ENCODE measurements around the gene DVL1. TPM values are rescaled to one million over a fixed set of nuclear protein-coding genes. Genes with fewer than 3 reads are reported as not detected.
"Not testable (repeated sequence)": the region's sequence is repeated elsewhere in the genome, so short reads cannot be mapped to it uniquely, and the experiment has no call there.

DVL1 gene
- 57.5 TPM for polyA plus RNA-seq (2012; ENCODE audit: insufficient read depth, insufficient read length)

DNA sequence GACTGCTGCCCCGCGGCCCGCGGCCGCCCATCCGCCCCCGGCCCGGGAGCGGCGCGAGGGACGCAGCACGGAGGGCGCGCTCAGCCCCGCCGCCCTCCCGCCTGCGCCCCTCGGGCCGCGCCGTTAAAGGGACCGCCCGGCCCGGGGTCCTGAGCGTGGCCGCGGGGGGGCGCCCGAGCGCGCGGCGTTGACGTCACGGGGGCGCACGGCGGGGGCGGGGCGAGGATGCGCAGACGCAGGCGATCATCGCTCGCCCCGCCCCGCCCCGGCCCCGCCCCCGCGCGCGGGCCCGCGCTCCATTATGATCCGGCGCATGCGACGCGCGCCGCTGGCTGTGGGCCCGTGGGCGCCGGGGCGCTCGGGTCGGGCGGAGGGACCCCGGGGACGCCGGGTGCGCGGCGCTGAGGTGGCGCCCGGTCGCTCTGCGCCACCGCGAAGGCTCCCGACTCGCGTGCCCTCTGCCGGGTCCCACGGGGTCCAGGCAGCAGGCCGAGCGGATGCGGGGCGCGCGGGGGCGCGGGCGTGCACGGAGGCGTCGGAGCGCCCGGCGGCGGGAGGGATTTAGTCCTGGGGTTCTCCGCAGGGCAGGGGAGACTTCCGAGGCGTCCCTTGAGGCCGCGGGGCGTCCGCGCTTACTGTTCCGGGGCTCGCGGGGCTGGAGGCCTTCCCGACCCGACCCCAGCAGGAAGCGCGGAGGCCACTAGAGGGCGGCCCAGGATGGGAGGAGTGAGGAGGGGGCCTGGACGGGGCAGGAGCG lies at the start of gene DVL1:
Gene DVL1, minus strand, starts transcription at position 163 of the 757 bp plus-strand sequence. CDS start 353 bp downstream, outside the sequence.
- peak within 1 kb of the TSS; percentile 70 for H3K4me3 ChIP-seq (ENCODE audit: low read length)
- no peak for DNase-seq (ENCODE audit: low read depth, low spot score)

DNA sequence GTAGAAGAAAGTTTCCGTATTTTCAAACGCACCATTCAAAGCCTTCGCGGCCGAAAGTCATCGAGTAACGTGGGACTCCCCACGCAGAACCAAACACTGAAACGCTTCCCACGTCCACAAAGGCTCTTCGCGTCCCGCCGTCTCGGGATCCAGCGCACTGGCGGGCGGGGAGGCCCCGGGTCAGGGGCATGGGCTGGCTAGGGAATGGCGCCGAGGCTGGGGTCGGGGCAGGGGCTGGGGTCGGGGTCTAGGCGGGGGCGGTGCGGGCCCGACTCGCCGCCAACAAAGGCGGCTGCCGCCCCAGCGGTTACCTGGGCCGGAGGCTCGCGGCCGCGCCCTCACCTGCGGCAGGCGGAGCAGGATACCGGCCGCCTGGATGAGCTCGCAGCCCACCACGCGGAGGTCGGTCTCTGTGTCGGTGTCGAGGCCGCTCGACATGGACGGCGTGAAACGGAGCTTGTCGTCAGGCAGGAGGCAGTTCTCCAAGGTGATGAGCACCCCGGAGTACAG lies 49.5 kb upstream of the DVL1 start:
- DNase-seq (ENCODE audit: low read depth, low spot score): no peak
- peak overlapping the region; percentile 95 for H3K4me3 ChIP-seq (ENCODE audit: low read length)

DNA sequence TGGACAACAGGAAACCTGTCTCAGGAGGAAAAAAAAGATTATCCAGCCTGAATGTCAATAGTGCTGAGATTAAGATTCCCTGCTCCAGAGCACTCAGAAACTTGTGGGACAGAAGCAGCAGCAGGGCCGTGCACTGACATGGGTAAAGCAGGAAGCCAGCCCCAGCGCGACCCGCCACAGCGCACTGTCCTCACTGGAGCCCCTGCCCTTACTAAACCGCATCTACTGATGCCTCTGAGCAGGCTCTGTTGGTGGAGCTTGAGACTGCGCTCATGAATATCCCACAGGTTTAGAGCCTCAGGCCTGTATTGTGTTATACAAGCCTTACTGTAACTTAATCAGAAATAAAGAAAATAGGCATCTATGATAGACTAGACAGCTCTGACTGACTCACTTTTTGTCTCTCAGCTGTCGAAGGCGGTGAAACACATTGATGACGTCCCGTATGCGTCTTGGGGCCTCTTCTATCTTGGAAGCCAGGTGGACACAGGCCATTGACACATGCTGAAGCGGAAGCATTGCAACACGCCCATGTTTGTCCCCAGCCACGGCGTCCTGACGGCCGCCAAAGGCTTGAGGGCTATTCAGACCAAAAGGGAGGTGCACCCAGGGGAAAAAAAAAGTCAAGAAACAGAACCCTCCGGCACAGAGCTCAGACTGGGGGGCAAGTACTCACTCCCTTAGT lies 48.8 kb upstream of the DVL1 start:
- DNase-seq (ENCODE audit: low read depth, low spot score): no peak
- peak overlapping the region; percentile 95 for H3K4me3 ChIP-seq (ENCODE audit: low read length)

DNA sequence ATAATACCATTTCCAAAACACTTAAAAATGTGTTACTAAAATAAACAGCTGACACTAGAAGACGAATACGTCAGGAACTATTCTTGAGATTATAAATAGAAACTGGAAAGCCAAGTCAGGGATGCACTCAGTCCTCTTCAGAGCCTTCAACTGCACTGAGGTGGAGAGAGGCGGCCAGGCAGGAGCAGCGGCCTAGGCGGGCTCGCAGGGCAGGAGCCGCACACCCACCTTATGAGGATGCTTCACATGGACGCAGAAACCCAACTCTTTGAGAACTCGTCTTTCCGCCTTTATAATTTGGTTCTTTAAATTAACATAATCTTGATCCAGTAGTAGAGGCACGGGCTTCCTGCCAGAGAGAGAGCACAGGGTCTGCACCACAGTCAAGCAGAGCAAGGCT lies 45.9 kb upstream of the DVL1 start:
- no peak for DNase-seq (ENCODE audit: low read depth, low spot score)
- H3K4me3 ChIP-seq (ENCODE audit: low read length): no peak overlapping the region

DNA sequence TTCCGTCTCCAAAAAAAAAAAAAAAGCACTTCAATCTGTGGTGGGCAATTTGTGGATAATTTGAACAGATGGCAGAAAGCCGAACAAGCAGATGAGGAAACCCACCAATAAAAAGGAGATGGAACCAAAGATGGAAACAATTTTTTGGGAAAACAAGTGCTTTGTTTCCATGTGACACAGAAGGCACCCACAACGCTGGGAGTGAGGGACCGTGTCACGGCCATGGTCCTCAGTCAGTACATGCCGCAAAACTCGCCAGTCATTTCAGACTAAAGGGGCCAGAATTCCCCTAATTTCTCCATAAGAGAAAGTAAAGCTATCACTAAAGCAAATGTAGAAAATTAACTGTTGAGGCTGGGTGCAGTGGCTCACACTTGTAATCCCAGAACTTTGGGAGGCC lies 44.9 kb upstream of the DVL1 start:
- H3K4me3 ChIP-seq (ENCODE audit: low read length): no peak overlapping the region
- no peak for DNase-seq (ENCODE audit: low read depth, low spot score)

DNA sequence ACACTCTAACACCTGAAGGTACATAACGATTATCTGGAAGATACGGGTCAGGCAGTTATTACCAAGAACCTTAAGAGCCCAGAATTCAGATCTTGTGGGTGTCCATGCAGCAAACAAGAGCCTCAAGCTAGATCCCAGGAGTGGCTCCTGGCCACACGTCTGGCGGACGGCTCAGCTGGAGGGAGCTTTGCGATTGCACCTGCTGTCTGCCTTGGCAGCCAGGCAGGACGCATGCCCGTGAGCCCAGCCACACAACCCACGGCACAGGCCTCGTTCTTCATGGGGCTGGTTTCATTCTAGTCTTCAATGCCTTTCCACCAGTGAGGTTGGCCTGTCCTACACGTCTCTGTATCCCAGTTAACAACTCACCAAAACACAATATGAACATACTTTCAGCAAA lies 44.2 kb upstream of the DVL1 start:
- no peak for DNase-seq (ENCODE audit: low read depth, low spot score)
- no peak overlapping the region for H3K4me3 ChIP-seq (ENCODE audit: low read length)

DNA sequence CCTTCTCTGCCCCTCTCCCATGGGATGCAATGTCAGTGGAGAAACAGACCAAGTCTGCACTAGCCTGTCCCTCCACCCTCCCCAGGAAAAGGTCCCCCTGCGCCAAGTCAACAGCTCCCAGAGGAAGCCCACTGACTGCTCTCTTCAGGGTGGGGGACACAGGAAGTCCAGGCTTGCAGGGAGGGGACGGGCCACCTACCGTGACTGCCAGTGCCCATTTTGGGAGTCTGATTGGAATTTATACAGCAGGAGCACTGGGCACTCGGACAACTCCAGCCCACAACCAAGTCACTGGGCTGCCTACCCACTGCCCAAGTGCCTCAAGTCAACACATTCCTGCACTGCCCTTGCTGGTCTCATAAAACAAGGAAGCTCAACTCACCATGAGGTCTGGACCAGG lies 43.8 kb upstream of the DVL1 start:
- DNase-seq (ENCODE audit: low read depth, low spot score): no peak

DNA sequence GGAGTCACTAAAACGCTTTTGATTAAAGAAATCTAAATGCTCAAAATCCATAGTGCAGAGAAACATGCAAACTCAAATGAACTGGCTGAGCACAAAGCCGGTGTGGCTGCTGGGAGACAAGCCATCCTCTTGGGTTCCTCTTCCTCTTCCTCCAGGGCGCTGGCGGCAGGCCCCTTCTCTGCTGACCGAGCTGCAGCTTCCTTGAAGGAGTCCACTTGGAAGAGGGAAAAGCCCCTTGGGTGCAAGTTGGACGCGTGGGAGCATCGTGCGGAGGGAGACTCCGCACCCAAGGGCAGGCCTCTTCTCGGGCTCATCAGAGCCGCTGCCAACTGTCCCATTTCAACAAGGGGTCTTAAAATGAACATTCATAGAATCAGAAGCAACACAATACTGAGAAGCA lies 42.0 kb upstream of the DVL1 start:
- no peak overlapping the region for H3K4me3 ChIP-seq (ENCODE audit: low read length)
- no peak for DNase-seq (ENCODE audit: low read depth, low spot score)

More for the DNA sequence above, 43.8 kb upstream of the DVL1 start:
- no peak overlapping the region for H3K4me3 ChIP-seq (ENCODE audit: low read length)

DNA sequence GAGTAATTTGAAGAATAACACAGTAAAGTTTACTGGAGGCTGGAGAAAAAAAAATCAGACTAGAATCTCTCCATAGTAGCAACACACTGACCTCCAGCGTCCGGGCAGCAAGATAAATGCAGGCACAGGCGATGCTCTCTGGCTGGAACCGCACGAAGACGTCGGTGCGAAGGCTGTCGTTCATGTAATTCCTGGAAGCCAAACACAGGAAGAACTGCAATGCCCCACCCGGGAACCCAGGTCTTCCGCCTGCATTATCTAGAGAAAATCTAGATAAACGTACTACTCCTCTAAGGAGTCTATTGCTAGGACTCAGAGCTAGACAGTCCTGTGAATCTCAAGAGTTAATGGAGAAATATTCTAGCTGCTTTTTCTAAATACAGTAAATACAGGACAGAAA lies 41.5 kb upstream of the DVL1 start:
- no peak for DNase-seq (ENCODE audit: low read depth, low spot score)
- no peak overlapping the region for H3K4me3 ChIP-seq (ENCODE audit: low read length)

DNA sequence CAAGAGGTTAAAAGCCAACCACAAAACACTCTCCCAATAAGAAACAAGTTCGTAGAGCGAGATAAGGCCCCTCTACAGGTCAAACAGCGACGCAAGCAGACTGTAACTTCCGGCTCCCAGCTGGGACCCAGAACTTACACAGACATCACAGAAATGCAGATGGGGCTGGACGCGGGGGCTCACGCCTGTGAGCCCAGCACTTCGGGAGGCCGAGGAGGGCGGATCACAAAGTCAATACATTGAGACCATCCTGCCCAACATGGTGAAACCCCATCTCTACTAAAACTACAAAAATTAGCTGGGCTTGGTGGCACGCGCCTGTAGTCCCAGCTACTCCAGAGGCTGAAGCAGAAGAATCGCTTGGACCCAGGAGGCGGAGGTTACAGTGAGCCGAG lies 38.9 kb upstream of the DVL1 start:
- no peak overlapping the region for H3K4me3 ChIP-seq (ENCODE audit: low read length)
- no peak for DNase-seq (ENCODE audit: low read depth, low spot score)

DNA sequence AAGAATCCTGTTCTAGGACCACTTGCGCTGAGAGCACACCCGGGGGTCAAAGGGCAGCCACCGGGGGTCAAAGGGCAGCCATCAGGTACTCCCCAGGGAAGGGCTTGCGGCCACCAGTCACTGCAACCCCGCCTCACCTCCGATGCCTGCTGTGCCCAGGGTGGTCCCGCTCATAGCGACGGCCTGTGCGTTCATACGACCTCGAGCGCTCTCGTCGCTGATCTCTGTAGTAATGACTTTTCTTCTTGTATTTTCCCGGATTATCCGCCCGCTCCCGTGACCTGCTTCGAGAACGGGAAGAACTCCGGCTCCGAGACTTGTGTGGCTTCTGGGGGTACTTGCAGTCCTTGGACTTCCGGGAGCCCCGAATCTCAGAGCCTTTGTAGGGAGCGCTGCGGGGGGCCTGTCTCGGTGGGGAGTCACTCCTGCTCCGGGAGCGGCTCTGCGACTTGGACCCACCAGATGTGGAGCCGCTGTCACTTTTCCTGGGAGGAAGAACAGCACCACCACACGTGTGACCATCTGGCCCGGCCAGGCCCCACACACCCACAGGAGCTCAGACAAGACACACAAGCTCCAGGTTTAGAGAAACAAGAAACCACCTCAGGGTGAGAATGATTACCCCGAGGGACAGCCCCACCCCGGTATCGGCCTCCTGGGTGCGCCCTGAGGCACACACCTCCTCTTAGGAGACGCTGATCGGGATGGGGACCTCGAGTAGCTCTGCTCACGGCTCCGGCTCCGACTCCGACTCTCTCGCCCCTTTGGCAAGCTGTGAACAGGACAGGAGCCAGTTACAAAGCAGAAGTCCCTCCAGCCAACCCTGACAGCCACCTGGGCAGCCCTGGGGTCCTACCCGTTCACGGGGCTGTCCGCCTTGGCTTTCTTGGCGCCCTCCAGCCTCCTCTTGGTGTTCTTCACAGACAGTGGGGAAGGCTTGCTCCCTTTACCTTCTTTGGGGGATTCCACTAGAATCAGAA lies 38.2 kb upstream of the DVL1 start:
- no peak overlapping the region for H3K4me3 ChIP-seq (ENCODE audit: low read length)
- DNase-seq (ENCODE audit: low read depth, low spot score): no peak

DNA sequence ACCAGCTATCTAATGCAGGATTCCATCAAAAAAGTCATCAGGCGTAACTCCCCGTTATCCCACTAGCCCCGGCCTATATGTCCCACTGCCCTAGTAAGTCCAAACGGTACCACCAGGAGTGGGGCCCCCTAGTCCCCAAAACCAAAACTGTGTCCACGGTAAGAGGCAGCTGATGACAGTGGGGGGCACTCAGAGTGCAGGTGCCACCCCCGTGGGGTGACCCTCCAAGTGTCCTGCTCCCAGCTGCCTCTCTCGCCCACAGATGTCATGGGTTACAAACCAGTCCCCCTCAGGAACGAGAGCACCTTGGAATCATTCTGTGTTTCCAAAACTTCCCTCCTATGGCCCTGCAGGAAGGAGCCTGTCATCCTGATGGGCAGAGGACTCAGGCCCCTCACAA lies 36.7 kb upstream of the DVL1 start:
- no peak for DNase-seq (ENCODE audit: low read depth, low spot score)
- no peak overlapping the region for H3K4me3 ChIP-seq (ENCODE audit: low read length)

DNA sequence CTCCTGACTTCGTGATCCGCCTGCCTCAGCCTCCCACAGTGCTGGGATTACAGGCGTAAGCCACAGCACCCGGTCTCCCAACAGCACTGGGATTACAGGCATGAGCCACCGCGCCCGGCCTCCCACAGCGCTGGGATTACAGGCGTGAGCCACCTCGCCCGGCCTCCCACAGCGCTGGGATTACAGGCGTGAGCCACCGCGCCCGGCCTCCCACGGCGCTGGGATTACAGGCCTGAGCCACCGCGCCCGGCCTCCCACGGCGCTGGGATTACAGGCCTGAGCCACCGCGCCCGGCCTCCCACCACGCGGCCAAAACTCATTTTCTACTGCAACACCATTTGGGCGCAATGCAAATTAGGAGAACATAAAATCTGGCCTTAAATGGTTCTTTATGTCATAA lies 36.1 kb upstream of the DVL1 start:
- not testable (repeated sequence) for DNase-seq (ENCODE audit: low read depth, low spot score); H3K4me3 ChIP-seq (ENCODE audit: low read length)

DNA sequence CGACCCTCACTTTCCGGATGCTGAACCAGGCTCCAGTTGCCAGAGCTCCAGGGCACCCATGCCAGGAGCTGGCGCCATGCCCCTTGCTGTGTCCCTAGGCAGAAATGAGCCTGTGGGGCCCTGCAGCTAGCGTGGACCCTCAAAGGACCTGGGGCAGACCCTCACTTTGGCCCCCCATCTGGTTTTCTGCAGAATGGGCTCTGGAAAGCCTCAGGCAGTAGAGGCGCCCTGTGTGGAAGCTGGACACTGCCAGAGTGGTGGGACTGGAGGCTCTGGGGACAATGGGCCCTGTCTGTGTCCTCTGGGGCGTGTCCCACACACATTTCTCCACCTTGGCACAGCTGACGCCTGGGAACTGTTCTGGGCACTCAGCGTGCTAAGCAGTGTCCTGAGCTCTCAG lies 32.1 kb upstream of the DVL1 start:
- no peak for DNase-seq (ENCODE audit: low read depth, low spot score)
- no peak overlapping the region for H3K4me3 ChIP-seq (ENCODE audit: low read length)

DNA sequence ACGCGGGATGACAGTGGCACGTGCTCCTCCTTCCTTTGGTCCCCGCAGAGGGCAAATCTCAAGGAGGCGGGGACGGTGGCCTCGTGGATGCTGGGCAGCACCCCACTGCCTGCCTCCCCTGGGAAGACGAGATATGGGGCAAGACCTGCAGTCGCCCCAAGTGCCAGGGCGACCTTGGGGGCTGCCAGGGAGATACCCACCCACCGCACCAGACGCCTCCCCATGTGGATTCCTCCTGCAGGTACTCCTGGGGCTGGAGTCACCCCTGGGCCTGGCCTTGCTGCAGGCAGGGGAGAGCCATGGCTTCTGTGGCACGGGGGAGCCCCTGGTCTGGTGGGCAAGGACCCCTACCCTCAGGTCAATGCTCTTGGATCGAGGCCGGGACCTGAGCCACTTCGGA lies 31.6 kb upstream of the DVL1 start:
- DNase-seq (ENCODE audit: low read depth, low spot score): no peak
- no peak overlapping the region for H3K4me3 ChIP-seq (ENCODE audit: low read length)

DNA sequence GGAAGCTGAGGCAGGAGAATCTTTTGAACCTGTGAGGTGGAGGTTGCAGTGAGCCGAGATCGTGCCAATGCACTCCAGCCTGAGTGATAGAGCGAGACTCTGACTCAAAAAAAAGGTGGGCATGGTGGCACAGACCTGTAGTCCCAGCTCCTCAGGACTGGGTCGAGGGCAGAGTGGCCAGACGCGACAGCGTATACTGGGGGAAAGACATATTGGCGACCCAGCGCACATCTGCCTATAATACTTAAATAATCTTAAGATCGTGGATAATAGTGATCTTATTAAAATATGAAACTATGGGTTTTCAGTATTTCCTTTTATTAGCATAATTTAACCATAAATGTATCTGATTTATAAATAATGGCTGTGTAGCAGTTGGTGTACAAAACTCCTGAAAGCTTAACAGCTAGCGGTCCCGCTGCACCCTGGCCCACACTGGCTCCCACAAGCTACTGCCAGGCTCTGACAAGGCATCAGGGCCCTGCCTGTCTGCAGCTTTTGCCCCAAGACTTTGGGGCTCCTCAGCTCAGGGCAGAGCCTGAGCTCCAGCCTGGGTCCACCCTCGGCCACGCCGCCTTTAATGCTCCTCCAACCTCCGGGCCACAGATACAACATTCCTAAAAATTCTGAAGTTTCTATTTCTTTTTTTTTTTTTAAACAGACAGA lies 28.5 kb upstream of the DVL1 start:
- DNase-seq (ENCODE audit: low read depth, low spot score): no peak
- no peak overlapping the region for H3K4me3 ChIP-seq (ENCODE audit: low read length)

DNA sequence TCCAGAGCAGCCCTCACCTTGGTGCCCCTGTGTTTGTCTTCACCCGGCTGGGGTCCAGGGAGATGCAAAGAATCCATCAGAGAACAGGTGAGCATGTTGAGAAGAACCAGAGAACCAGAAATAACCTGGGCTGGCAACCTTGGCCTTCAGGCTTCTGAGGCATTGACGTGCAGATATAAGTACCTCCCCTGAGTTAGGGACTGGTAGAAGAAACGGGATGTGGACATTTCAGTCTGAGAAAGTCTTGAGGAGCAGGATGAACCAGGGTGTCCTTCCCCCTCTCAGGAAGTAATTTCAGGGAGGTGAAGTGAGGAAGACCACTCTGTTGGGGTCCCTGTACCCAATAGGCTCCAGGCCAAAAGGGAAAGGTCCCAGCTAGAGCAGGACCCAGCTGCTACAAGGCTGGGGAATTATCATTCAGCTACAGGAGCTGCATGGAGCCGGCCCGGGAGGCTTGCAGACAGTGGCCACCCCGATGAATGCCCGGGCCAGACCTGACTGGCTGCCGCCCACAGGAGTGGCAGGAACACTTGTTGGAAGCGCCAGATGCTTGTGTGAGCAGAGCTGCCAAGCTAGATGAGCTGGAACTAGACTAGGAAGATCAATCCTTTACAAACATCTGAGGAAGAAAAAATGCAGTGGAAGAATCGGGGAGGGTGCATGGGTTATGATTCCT lies 27.5 kb upstream of the DVL1 start:
- no peak for DNase-seq (ENCODE audit: low read depth, low spot score)
- peak overlapping the region; percentile 80 for H3K4me3 ChIP-seq (ENCODE audit: low read length)

DNA sequence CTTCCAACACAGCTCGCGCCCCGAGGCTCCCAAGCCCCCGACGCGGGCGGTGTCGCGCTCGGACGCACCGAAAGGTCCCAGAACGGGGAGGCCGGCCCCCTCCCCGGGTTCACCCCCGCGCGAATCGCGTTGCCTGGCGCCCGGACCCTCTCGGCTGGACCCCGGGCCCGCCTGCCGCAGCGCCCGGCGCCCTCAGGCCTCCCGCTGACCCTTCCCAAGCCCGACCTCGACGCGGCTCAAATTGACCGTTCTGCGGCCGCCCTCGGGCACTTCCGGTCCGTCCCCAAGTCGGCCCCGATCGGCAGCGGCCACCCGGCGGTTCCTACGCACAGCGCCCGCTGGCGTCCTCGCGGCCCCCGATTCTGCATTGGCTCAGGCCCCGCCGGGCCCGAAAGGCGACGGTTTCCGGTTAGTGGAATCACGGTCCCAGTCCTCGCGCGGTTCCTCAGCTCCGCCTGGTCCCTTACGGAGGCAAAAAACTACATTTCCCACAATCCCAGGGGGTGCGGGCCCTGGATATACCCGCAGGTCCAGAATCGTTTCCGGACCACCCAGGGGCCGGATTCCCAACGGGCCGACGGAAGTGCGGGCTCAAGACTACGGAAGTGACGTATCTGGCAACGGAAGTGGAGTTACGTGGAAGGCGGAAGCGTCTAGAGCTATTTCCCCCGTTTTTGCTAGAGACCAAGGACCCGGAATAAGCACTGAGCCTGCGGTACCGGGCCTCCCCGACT lies 25.9 kb upstream of the DVL1 start, which contains the start of gene AURKAIP1:
Gene AURKAIP1, minus strand, starts transcription at position 279 of the 734 bp plus-strand sequence. CDS start 451 bp downstream, outside the sequence.
- H3K4me3 ChIP-seq (ENCODE audit: low read length): peak within 1 kb of the TSS; percentile 80
- peak; percentile 99 for DNase-seq (ENCODE audit: low read depth, low spot score)

Data from Jurkat, Clone E6-1 (cell line).